Activated naive CD4-positive, alpha-beta T cell treated with anti-CD3 and anti-CD28 coated beads for 36 hours (primary cell): ENCODE data around the gene NPIPB6. TPM values are rescaled to one million over a fixed set of nuclear protein-coding genes. Genes with fewer than 3 reads are reported as not detected.
A peak's percentile ranks its signal among the peaks of the same experiment; 100 is the strongest.

Experiments used
- CTCF ChIA-PET: fragments of 350-600 bp; sonication (Branson Sonifier 250); formaldehyde crosslinking; loops from one replicate; lab custom pipeline; 2021; ENCODE audit warnings: antibody characterized with exemption; lab: Charles Lee
- DNase-seq: peaks from one replicate; pipeline ENCODE4 v3.0.0-alpha.2; 2020
- H3K27ac Mint-ChIP-seq: one replicate; pipeline ENCODE4 v1.8.0; 2021; ENCODE audit warnings: mild to moderate bottlenecking, mixed read lengths
- H3K27me3 Mint-ChIP-seq: one replicate; pipeline ENCODE4 v1.8.0; 2021; ENCODE audit warnings: low read depth, mixed read lengths
- H3K36me3 Mint-ChIP-seq: one replicate; pipeline ENCODE4 v1.8.0; 2021; ENCODE audit warnings: low read depth, mixed read lengths
- H3K4me1 Mint-ChIP-seq: one replicate; pipeline ENCODE4 v1.8.0; 2021; ENCODE audit warnings: low read depth, mixed read lengths
- H3K4me3 Mint-ChIP-seq: one replicate; pipeline ENCODE4 v1.8.0; 2021; ENCODE audit warnings: mild to moderate bottlenecking, moderate library complexity, mixed read lengths
- H3K9me3 Mint-ChIP-seq: one replicate; pipeline ENCODE4 v1.8.0; 2021; ENCODE audit warnings: mixed read lengths
- intact Hi-C: fragments of 100-400 bp; cut with micrococcal nuclease; formaldehyde crosslinking; loops from one replicate; pipeline ENCODE4 v1.15.1; 2023
- microRNA-seq: library from miRNA; unstranded; fragments of <30 nt; microRNA quantifications from one replicate; pipeline ENCODE4 v1.2.0, GENCODE V29; 2022; ENCODE audit warnings: borderline microRNAs expressed, borderline replicate concordance
- total RNA-seq, 2 experiments: library from RNA; stranded (reverse); gene quantifications; one replicate each; pipeline ENCODE4 v1.2.3, GENCODE V29; 2021

Gene NPIPB6
- total RNA-seq, 2 experiments from 2014 or later, result 2.0 TPM

DNA sequence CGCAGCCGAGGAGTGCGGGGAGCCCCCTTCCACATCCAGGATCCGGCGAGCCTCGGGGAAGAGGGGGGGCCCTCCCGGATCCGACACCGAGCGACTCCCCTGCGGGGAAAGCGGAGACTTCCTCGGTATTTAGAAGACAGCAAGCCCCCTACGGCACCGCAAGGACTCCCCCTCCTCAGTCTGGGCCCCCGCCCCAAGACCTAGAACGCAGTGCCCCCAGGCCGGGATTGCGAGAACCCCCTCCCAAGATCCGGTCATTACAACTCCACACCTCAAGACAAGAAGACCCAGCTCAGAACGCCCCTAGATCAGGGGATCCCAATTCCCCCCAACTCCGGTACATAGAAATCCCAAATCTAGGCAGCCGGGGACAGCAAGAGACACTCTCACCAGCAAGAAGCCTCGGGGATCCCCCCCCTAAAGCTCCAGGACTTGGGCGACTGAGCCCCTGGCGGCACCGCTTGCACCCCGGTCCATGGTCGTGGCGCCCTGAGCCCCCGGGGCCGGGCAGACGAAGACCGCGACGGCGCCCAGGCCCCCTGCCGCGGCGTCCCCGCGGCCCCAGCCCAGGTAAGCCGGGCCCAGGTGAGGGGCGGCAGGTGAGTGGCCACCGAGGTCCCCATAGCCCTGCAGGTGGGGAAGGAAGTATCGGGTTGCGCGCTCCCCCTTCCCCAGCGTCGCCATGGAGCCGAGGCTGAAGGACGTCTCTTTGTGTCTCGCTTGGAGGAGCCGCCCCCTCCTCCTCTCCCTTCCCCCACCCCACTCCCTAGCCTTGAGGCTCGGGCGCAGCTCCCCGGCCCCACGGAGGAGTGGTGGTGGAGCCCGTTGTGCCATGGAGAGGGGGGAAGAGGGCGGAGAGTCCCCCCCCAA, 70.3 kb downstream of the NPIPB6 start:
- no peaks in the 10 kb centered on the region for H3K27me3 Mint-ChIP-seq
- H3K4me1 Mint-ChIP-seq, result peaks cover 56% of the 10 kb centered on the region
- CTCF ChIA-PET, result interaction anchor here (0.5 to 4.0 kb wide), 4 partner anchors 15 to 76 kb away, joined by 3 to 24 read pairs (median 6); no protein-coding TSS in a partner anchor
- H3K27ac Mint-ChIP-seq, result no peak overlapping the region
- DNase-seq, result peak; percentile 44
- peak overlapping the region; percentile 80 for H3K4me3 Mint-ChIP-seq
- no peaks in the 10 kb centered on the region for H3K9me3 Mint-ChIP-seq
- intact Hi-C loops, result loop anchor here (2.0 to 5.0 kb wide), 3 partner anchors 16 to 529 kb away; partner anchors contain the start of gene ATXN2L
- H3K36me3 Mint-ChIP-seq, result no peaks in the 10 kb centered on the region

Small RNA genes within 50 kb of the gene (microRNA-seq; reads per million reads assigned to microRNA genes)
- not detected for gene MIR6862-1

Other genes with a start within 250 kb of the NPIPB6 start
- gene XPO6, start 151.5 kb downstream of the NPIPB6 start, total RNA-seq, result 100 to 1,000 TPM; 215 to 229 TPM
- 1 to 10 TPM; 2.8 to 3.4 TPM for gene SBK1, start 71.0 kb downstream of the NPIPB6 start, total RNA-seq
- 10 to 100 TPM; 88.3 to 96.9 TPM for gene EIF3CL, start 40.3 kb upstream of the NPIPB6 start, total RNA-seq
- gene NPIPB7, start 108.8 kb upstream of the NPIPB6 start, total RNA-seq, result not detected
- gene CLN3, start 128.6 kb upstream of the NPIPB6 start, total RNA-seq, result 10 to 100 TPM in 1 of 2 experiments, 1 to 10 TPM in 1; 9.9 to 10.4 TPM
- under 1 TPM; 0.72 to 0.77 TPM for gene APOBR, start 131.1 kb upstream of the NPIPB6 start, total RNA-seq
- gene IL27, start 143.3 kb upstream of the NPIPB6 start, total RNA-seq, result not detected
- not detected for gene NUPR1, start 175.5 kb upstream of the NPIPB6 start, total RNA-seq
- gene SGF29, start 190.4 kb upstream of the NPIPB6 start, total RNA-seq, result 10 to 100 TPM; 15.9 TPM
- gene SULT1A2, start 233.5 kb upstream of the NPIPB6 start, total RNA-seq, result under 1 TPM; 0.29 to 0.40 TPM
- 10 to 100 TPM in 1 of 2 experiments, 1 to 10 TPM in 1; 9.7 to 10.8 TPM for gene SULT1A1, start 246.5 kb upstream of the NPIPB6 start, total RNA-seq